Calu3 (cell line): ENCODE results near the gene PARVB. TPM values are rescaled to one million over a fixed set of nuclear protein-coding genes. Genes with fewer than 3 reads are reported as not detected.

Experiments used
- BruUV-seq: library from RNA; stranded (reverse); fragments of 400-500 nt; replicated peaks from 2 replicates; lab custom pipeline; 2021; lab: Mats Ljungman, UMichigan
- CTCF ChIA-PET: fragments of 300-600 bp; sonication (Branson Sonifier 250); formaldehyde crosslinking; loops from one replicate; lab custom pipeline; 2022; ENCODE audit warnings: antibody characterized with exemption; lab: Charles Lee
- DNase-seq: peaks from one replicate; pipeline ENCODE4 v3.0.0; 2022
- H3K27ac Mint-ChIP-seq: one replicate; pipeline ENCODE4 v1.8.0; 2022; ENCODE audit warnings: mixed read lengths; ENCODE audit not compliant: unreplicated experiment
- H3K27me3 Mint-ChIP-seq: one replicate; pipeline ENCODE4 v1.8.0; 2022; ENCODE audit warnings: mixed read lengths; ENCODE audit not compliant: unreplicated experiment
- H3K36me3 Mint-ChIP-seq: one replicate; pipeline ENCODE4 v1.8.0; 2022; ENCODE audit warnings: mild to moderate bottlenecking, moderate library complexity, mixed read lengths; ENCODE audit not compliant: insufficient read depth, unreplicated experiment
- H3K4me1 Mint-ChIP-seq: one replicate; pipeline ENCODE4 v1.8.0; 2022; ENCODE audit warnings: mild to moderate bottlenecking, low read depth, mixed read lengths; ENCODE audit not compliant: unreplicated experiment
- H3K4me3 Mint-ChIP-seq: one replicate; pipeline ENCODE4 v1.8.0; 2022; ENCODE audit warnings: mild to moderate bottlenecking, low read depth, moderate library complexity, mixed read lengths; ENCODE audit not compliant: unreplicated experiment
- H3K9me3 Mint-ChIP-seq: one replicate; pipeline ENCODE4 v1.8.0; 2022; ENCODE audit warnings: low read depth, mixed read lengths; ENCODE audit not compliant: unreplicated experiment
- intact Hi-C: fragments of 100-400 bp; cut with micrococcal nuclease; formaldehyde crosslinking; loops from one replicate; pipeline ENCODE4 v1.10.0; 2022; ENCODE audit not compliant: unreplicated experiment
- total RNA-seq: library from RNA; stranded (reverse); gene quantifications from 2 replicates; pipeline ENCODE4 v1.2.3, GENCODE V29; 2022
- TF ChIP-seq, protein P1 (sequence below): fragments of 200-600 bp; IDR thresholded peaks from one replicate; pipeline ENCODE4 v1.8.0; 2022; ENCODE audit warnings: antibody characterized with exemption; ENCODE audit not compliant: unreplicated experiment

PARVB gene
- total RNA-seq, 1 experiment from 2014 or later, result 15.6 TPM

DNA sequence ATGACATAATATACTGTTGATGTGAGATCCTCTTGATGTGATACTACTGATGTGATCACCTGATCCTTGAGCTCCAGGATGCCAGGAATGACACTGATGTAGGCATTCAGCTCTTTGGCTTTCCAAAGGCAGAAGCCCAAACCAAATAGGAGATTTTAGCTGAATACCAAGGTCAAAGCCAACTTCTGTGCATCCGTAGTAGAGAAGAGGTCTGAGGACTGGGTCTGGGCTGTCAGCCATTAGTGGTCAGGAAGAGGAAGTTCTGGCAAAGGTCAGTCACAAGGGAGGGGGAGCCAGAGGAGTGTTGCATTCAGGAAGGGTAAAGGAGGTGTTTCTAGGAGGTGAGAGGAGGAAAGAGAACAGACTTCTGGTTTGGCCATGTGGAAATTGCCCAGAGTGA, 103.3 kb downstream of the PARVB start:
- Mint-ChIP-seq H3K36me3 (no peaks in the 10 kb centered on the region), H3K4me3 (no peak overlapping the region), H3K27me3 (no peaks in the 10 kb centered on the region), H3K4me1 (no peaks in the 10 kb centered on the region), H3K9me3 (peaks cover 6% of the 10 kb centered on the region), H3K27ac (no peak overlapping the region)
- CTCF ChIA-PET, result no interaction called here
- DNase-seq, result no peak
- intact Hi-C loops, result no loop called here
- TF ChIP-seq, protein P1, sequence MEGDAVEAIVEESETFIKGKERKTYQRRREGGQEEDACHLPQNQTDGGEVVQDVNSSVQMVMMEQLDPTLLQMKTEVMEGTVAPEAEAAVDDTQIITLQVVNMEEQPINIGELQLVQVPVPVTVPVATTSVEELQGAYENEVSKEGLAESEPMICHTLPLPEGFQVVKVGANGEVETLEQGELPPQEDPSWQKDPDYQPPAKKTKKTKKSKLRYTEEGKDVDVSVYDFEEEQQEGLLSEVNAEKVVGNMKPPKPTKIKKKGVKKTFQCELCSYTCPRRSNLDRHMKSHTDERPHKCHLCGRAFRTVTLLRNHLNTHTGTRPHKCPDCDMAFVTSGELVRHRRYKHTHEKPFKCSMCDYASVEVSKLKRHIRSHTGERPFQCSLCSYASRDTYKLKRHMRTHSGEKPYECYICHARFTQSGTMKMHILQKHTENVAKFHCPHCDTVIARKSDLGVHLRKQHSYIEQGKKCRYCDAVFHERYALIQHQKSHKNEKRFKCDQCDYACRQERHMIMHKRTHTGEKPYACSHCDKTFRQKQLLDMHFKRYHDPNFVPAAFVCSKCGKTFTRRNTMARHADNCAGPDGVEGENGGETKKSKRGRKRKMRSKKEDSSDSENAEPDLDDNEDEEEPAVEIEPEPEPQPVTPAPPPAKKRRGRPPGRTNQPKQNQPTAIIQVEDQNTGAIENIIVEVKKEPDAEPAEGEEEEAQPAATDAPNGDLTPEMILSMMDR, result no peak
- BruUV-seq, result no TSS peak

DNA sequence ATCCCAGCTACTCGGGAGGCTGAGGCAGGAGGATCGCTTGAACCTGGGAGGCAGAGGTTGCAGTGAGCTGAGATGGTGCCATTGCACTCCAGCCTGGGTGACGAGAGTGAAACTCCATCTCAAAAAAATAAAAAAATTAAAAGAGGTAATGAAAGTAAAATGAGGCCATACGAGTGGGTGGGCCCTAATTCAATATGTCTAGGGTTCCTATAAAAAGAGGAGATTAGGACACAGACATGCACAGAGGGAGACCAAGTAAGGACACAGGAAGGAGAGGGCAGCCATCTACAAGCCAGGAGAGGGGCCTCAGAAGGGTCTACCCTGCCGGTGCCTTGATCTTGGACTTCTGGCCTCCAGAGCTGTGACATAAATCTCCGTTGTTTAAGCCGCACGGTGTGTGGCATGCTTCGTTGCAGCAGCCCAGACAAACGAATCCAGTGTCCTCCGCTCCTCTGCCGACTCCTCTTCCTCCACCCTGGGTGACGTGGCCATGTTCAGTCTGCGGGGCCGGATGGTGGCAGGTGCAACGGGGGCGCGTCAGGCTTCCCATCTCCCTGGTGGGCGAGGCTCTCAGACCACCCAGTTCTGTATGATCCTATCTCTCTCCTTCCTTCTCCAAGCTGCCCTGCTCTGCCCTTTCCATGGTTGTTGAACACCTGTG, 105.0 kb downstream of the PARVB start:
- BruUV-seq, result no TSS peak
- Mint-ChIP-seq H3K27me3 (no peaks in the 10 kb centered on the region), H3K9me3 (peaks cover 3% of the 10 kb centered on the region), H3K27ac (no peak overlapping the region), H3K4me3 (no peak overlapping the region), H3K36me3 (no peaks in the 10 kb centered on the region), H3K4me1 (no peaks in the 10 kb centered on the region)
- DNase-seq, result no peak
- intact Hi-C loops, result no loop called here
- CTCF ChIA-PET, result interaction anchor here (0.6 kb wide), 1 partner anchor 139 kb away, joined by 3 read pairs; no protein-coding TSS in a partner anchor
- TF ChIP-seq, protein P1, result no peak

DNA sequence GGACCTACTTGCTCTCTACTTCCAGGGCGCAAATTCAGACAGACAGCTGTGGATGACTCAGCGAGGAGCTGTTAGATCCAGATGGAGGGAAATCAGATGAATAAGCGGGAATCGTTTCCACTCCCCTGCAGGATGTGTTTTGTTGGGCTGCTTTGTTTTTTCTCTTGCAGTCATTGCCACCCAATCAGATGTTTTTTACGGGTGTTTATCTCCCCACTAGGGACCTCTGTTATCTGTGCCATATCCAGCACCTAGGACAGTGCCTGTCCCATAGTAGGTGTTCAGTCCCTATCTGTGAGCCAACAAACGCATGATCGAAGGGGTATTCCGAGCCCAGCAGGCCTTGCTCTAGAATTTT, 105.5 kb downstream of the PARVB start:
- CTCF ChIA-PET, result interaction anchor here (0.6 kb wide), 1 partner anchor 139 kb away, joined by 3 read pairs; no protein-coding TSS in a partner anchor
- no peak for DNase-seq

DNA sequence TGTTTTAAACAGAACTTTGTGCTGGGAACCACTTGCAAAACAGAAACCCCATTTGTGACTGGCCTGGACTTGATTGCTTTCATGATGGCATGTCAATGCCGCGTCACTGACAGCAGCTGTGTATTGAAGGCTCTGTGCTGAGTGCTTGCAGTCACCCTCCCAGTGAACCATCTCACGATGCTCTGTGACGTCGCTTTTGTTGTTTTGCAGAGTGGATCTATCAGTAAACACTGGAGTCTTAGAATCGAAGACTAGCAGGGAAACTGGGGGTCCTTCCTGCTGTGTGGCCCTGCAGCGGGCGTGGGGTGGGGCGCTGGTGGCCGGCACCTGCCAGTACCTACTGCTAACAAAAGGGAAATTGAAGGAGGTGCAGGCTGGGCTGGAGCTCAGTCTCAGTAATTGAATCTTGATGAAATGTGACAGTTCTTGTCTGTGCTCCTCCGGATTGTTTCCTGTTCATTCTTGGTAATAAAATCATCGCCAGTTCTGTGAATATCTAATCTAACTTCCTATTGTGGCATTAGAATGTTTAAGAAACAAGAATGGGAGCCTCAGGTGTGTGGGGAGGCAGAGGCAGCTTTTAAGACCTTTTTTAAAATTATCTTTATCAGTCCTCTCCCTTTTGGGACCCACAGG, 106.1 kb downstream of the PARVB start:
- no peak for DNase-seq
- no TSS peak for BruUV-seq
- CTCF ChIA-PET, result no interaction called here
- H3K36me3 Mint-ChIP-seq, result no peaks in the 10 kb centered on the region
- H3K4me3 Mint-ChIP-seq, result no peak overlapping the region
- H3K27me3 Mint-ChIP-seq, result no peaks in the 10 kb centered on the region
- H3K4me1 Mint-ChIP-seq, result no peaks in the 10 kb centered on the region
- no peak overlapping the region for H3K27ac Mint-ChIP-seq
- intact Hi-C loops, result no loop called here
- TF ChIP-seq, protein P1, result no peak
- H3K9me3 Mint-ChIP-seq, result peaks cover 3% of the 10 kb centered on the region

More for the DNA sequence above, 105.5 kb downstream of the PARVB start:
- no peak overlapping the region for H3K27ac Mint-ChIP-seq
- H3K27me3 Mint-ChIP-seq, result no peaks in the 10 kb centered on the region
- no peaks in the 10 kb centered on the region for H3K36me3 Mint-ChIP-seq
- no TSS peak for BruUV-seq
- no peak overlapping the region for H3K4me3 Mint-ChIP-seq
- TF ChIP-seq, protein P1, result no peak
- no peaks in the 10 kb centered on the region for H3K4me1 Mint-ChIP-seq
- peaks cover 3% of the 10 kb centered on the region for H3K9me3 Mint-ChIP-seq
- intact Hi-C loops, result no loop called here
